ENCODE measurements around the gene PHF20.

- no peak for TF ChIP-seq CTCF (IDR thresholded peaks at IDR 0.05)
- TF ChIP-seq POLR2A (IDR thresholded peaks at IDR 0.05): no peak
Measured at GRCh38 chr20:35839904-35840303, 68.1 kb downstream of the PHF20 start.
